ENCODE results near the gene TTYH2.
"Not testable (repeated sequence)": the region's sequence is repeated elsewhere in the genome, so short reads cannot be mapped to it uniquely, and the experiment has no call there.

TTYH2 gene

GRCh38 chr17:74251051-74251450 lies 37.7 kb downstream of the TTYH2 start:
- no peak for DNase-seq
- intact Hi-C loops (cut with DNase I): no loop called here

DNA sequence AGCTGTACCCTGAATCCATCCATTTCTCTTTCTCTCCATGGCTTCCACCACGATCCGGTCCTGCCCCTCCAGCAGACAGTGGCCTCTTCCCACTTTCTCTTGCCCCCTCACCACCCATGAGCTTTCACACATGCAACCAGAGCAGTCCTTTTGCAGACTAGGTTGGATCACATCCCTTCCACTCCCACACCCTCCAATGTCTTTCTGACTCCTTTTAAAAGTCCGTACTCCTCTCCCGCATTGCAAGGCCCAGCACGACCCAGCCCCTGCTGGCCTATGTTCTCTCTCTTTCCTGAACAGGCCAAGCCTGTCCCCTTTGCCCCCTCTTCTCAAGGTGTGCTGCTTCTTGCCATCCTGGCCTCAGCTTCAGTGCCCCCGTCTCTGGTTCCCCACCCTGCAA lies 38.2 kb downstream of the TTYH2 start:
- intact Hi-C loops (cut with DNase I): no loop called here
- no peak for DNase-seq

DNA sequence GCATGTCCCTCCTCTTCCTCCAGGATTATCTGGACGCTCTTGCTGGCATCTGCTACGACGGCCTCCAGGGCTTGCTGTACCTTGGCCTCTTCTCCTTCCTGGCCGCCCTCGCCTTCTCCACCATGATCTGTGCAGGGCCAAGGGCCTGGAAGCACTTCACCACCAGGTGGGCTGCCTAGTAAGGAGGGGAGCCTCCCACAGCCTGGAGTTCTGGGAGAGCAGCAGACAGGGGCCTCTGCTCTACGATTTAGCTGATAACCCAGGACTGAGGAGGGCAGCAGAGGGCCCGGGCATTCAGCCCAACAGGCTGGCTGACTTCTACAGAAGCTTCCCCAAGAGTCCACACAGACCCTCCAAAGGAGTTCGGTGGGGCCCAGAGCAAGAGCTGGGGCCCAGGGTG lies 38.8 kb downstream of the TTYH2 start:
- intact Hi-C loops (cut with DNase I): no loop called here

DNA sequence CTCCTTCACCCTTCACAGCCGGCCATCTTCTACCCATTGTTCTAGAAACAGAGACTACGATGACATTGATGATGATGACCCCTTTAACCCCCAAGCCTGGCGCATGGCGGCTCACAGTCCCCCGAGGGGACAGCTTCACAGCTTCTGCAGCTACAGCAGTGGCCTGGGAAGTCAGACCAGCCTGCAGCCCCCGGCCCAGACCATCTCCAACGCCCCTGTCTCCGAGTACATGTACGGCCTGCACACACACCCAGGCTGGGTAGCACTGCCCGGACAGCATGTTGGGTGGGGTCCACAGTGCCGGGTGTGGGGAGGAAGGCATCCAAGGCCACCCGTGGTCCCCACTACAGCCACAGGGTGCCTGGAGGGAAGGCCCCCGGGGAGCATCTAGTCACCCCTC lies 39.7 kb downstream of the TTYH2 start:
- DNase-seq: no peak
- intact Hi-C loops (cut with DNase I): no loop called here

More for the DNA sequence above, 38.8 kb downstream of the TTYH2 start:
- no peak for DNase-seq

DNA sequence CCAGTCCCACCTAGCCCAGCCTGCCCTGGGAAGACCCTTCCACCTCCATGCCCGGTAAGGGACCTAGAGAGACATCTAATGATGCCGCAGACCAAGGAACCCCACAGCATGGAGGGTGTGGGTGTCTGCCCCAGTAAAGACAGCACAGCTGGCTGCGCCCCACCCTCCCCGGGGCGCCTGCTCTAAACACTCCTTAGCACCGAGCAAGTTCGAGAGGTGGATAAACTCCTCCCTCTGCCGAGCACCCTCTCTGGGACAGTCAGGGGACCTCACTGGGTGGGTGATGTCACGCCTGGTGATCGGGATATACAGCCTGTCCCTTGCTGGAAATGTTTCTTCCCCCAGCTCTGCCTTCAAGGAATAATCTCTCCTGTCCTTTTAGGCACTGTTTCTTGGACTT lies 43.9 kb downstream of the TTYH2 start:
- DNase-seq: no peak
- intact Hi-C loops (cut with DNase I): no loop called here

DNA sequence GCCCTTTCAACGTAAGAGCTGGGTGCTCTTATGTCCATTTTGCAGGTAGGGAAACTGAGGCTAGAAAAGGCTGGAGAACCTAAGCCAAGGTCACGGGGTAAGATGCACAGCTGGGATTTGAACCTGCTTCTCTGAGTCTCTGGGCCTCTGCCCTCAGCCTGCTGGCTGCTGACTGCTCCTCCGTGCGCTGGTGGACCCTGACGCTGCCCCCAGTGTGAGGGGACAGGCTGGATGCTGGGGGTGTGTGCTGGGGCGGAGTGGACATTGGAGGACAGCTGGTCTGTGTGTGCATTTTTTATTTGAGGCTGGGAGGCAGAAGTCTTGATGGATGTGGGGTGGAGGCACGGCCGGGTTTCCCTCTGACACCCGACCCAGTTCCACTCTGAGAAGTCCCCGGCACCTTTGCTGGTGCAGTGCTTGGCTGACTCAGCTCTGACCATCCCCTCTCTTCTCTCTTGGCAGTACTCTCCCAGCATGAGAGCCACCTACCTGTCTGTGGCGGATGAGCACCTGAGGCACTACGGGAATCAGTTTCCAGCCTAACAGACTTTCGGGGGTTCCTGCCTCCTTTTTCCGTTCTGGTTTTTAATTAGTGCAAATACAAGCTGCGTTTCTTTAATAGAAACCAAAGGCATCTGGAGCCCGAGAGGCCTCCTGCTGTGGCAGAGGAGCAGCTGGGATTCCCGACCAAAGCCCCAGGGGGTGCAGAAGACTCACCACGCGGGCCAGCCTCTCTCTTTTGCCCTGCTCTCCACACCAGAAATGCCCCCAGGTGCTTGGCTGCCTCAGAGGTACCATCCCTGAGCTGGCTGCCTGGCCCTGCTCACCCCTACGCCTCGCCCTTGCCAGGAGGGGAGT lies 46.5 kb downstream of the TTYH2 start:
- DNase-seq: no peak
- intact Hi-C loops (cut with DNase I): no loop called here

DNA sequence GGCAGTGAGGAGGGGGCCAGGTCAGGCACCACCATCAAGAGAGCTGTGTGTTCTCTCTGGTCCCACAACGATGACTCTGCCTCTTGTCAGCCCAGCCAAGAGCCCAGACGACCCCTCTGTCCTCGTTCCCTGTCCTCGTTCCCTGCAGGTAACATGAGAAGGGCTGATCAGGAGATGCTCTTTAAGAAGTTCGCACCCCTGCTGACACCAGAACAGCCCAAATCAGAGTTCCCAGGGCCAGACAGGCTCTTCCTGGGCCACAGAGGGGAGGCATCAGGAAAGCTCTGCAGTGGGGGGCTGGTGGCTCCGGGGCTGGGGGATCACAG lies 47.1 kb downstream of the TTYH2 start:
- intact Hi-C loops (cut with DNase I): no loop called here
- DNase-seq: no peak

DNA sequence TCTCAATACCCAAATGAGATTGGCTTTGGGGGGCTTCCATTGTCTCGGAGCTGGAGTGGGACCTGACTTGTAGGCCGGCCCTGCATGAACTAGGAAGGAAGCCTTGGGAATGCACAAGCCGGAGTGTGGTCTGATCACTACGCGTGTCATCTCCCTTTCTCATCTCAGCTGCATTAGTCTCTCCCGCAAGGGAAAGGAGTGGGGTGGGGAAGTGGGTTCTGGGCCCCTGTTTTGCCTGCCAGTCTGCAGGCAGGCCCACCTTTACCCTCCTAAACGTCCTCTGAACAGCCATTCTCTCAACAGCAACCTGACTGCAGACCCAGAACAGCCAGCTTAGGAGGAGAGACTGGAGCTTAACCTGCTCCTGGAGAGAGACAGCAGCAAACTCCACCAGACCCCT lies 49.2 kb downstream of the TTYH2 start:
- no peak for DNase-seq

DNA sequence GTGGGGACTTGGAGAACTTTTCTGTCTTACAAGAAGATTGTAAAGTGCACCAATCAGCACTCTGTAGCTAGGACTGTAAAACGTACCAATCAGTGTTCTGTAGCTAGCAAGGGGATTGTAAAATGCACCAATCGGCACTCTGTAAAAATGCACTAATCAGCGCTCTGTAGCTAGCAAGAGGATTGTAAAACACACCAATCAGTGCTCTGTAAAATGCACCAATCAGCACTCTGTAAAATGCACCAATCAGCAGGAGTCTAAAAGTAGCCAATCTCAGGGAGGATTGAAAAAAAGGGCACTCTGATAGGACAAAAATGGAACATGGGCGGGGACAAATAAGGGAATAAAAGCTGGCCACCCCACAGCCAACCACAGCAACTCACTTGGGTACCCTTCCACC lies 53.7 kb downstream of the TTYH2 start:
- DNase-seq; intact Hi-C loops (cut with DNase I): not testable (repeated sequence)

More for the DNA sequence above, 49.2 kb downstream of the TTYH2 start:
- intact Hi-C loops (cut with DNase I): no loop called here

GRCh38 chr17:74267579-74267978 lies 54.2 kb downstream of the TTYH2 start:
- intact Hi-C loops (cut with DNase I): no loop called here

DNA sequence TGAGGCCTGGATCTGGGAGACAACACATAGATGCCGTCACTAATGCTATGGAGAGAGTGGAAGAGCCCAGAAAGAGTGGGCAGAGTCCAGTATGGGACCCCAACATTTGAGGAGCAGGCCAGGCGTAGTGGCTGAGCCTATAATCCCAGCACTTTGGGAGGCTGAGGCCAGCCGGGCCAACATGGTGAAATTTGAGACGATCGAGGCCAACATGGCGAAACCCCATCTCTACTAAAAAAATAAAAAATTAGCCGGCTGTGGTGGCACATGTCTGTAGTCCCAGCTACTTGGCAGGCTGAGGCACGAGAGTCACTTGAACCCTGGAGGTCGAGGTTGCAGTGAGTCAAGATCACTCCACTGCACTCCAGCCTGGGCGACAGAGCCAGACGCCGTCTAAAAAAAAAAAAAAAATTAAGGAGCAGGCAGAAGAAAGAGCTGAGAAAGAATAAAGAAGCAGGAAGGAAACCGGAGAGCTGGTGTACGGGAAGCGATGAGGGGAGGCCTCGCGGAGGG lies 54.7 kb downstream of the TTYH2 start:
- intact Hi-C loops (cut with DNase I): no loop called here
- no peak for DNase-seq

More at GRCh38 chr17:74267579-74267978, 54.2 kb downstream of the TTYH2 start:
- DNase-seq: no peak

DNA sequence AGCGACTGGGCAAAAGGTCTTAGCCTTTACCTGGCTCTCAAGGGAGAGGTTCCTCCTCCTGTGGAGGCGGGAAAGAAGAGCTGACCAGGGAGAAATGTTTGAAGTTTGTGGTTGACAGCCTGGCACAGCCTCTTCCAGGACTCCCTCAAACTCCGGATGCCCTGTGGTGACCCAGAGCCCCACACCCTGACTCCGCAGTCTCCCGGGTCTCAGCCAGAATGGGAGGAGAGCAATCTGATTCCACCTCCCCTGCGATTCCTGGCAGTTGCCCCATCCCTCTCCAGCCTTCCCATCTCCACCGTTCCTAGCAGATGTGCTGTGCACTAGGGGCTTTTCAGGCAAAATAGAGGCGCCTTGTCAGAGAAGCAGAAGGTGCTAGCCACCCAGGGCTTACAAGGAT lies 55.2 kb downstream of the TTYH2 start:
- intact Hi-C loops (cut with DNase I): no loop called here
- no peak for DNase-seq

GRCh38 chr17:74270333-74270732 lies 57.0 kb downstream of the TTYH2 start:
- DNase-seq: peak in 6 of 10 donors; percentile 37 to 91 (median 68)
- intact Hi-C loops (cut with DNase I): no loop called here

- intact Hi-C loops (cut with DNase I): no loop called here
- no peak for DNase-seq
Measured at GRCh38 chr17:74271281-74271680, 57.9 kb downstream of the TTYH2 start.

GRCh38 chr17:74271901-74272561 lies 58.7 kb downstream of the TTYH2 start:
- DNase-seq: peak; percentile 80 to 98 (median 88)
- intact Hi-C loops (cut with DNase I): no loop called here

DNA sequence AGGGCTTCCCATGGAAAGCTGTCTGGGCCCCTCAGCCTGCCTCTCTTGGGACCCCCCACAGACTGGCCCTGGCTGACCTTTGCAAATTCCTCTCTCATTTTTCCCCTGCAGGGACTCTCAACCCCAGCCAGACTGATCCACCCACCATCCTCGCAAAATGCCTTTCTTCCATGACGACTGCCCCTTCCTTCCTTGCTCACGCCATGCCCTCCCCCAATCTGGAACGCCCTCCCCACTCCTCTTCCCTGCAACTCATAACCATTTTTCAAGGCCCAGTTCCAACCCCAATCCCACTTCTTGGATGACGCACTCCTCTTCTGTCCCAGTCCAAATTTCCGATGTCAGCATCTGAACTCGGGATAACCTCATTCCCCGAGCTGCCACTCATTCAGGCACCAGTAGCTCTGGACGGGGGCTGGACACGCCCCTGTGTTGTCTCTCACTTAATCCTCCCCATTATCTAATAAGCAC lies 59.4 kb downstream of the TTYH2 start:
- DNase-seq: peak in 1 of 10 donors; percentile 40
- intact Hi-C loops (cut with DNase I): no loop called here

DNA sequence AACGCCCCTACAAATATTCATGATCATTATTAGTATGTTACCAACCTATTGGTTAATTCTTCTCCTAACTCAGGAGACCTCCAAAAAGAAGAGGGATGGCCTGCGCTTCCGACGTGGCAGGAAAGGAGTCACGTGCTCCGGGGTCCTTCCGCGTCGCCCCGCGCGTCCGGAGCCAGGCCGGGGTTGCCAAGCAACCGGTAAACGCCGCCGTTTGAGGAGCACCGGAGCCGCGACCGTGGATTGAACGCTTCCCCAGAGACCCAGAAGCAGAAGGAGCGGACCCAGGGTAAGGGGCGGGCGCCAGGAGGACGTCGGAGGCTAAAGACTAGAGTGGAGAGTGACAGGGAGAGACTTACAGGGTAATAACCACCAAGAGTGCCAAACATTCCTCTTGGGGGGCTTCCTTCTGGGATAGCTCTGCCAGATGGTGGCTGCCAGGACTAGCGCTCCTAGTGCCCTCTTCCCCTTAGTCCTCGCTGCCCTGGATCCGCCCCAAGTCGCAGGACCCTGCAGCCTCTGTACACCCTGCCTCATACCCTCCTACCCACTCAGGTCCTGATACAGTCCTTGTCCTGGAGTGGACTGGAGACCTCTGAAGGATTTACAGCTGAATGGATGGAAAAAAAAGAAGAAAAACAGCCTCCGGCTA lies 60.8 kb downstream of the TTYH2 start, which contains the start of gene DNAI2:
Gene DNAI2, plus strand, starts transcription at position 175 of the 649 bp plus-strand sequence. CDS start 7,584 bp downstream, outside the sequence.
- intact Hi-C loops (cut with DNase I): no loop called here
- DNase-seq: peak in 1 of 10 donors; percentile 57

GRCh38 chr17:74274709-74275340 lies 61.5 kb downstream of the TTYH2 start:
- no peak for DNase-seq
- intact Hi-C loops (cut with DNase I): no loop called here

- intact Hi-C loops (cut with DNase I): no loop called here
- peak in 3 of 10 donors; percentile 36 to 74 (median 52) for DNase-seq
Measured at GRCh38 chr17:74276051-74276476, 62.7 kb downstream of the TTYH2 start.

DNA sequence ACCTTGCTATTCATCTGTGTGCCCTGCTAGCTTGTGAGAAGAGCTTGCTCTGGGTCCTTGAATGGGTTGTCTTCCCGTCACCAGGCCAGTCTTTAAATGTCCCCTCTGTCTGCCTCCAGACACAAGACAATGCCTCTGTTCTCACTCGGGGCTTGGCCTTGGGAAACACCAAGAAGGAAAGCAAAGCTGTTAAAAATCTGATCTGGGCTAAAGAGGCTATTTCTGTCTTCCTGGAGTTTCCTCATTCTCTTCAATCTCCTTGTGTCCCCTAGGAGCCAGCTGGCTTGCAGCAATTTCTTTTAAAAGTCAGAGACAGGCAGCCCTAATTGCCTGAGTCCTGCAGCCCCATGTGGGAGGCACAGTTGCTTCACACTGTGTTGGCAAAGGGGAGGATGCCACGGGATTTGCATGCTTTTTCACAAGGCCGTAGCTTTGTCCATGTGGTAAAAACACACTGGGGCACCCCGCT lies 63.2 kb downstream of the TTYH2 start:
- intact Hi-C loops (cut with DNase I): no loop called here
- peak in 7 of 10 donors; percentile 31 to 90 (median 48) for DNase-seq

Measured in posterior cingulate gyrus (tissue), 11 donors.